Ishikawa (cell line): ENCODE data around the gene CACNA1F.

Experiments used
- CEBPB ChIP-seq: IDR thresholded peaks from 2 replicates; pipeline ENCODE4 v1.6.1; 2012
- EGR1 ChIP-seq: IDR thresholded peaks from 2 replicates; pipeline ENCODE4 v1.6.1; 2012
- EP300 ChIP-seq: IDR thresholded peaks from 2 replicates; pipeline ENCODE4 v1.6.1; 2012; ENCODE audit warnings: borderline replicate concordance
- FOXM1 ChIP-seq: IDR thresholded peaks from 2 replicates; pipeline ENCODE4 v1.6.1; 2012; ENCODE audit warnings: low read depth, borderline replicate concordance
- MAX ChIP-seq: IDR thresholded peaks from 2 replicates; pipeline ENCODE4 v1.6.1; 2012
- RAD21 ChIP-seq: IDR thresholded peaks from 2 replicates; pipeline ENCODE4 v1.6.1; 2012; ENCODE audit warnings: low read depth
- REST ChIP-seq: IDR thresholded peaks from 2 replicates; pipeline ENCODE4 v1.6.1; 2012; ENCODE audit warnings: low read depth, mild to moderate bottlenecking
- TAF1 ChIP-seq: IDR thresholded peaks from 2 replicates; pipeline ENCODE4 v1.6.1; 2012; ENCODE audit warnings: low read depth, mild to moderate bottlenecking
- TEAD4 ChIP-seq: IDR thresholded peaks from 2 replicates; pipeline ENCODE4 v1.6.1; 2012
- USF1 ChIP-seq: IDR thresholded peaks from 2 replicates; pipeline ENCODE4 v1.6.1; 2012
- YY1 ChIP-seq: IDR thresholded peaks from 2 replicates; pipeline ENCODE4 v1.6.1; 2012; ENCODE audit warnings: low read depth
- ZBTB7A ChIP-seq: IDR thresholded peaks from 2 replicates; pipeline ENCODE4 v1.6.1; 2012; ENCODE audit warnings: low read depth

- TF ChIP-seq REST = no peak
- TF ChIP-seq RAD21 = no peak
- no peak for TF ChIP-seq USF1
- no peak for TF ChIP-seq MAX
- no peak for TF ChIP-seq EP300
- no peak for TF ChIP-seq CEBPB
- no peak for TF ChIP-seq ZBTB7A
- no peak for TF ChIP-seq TAF1
- no peak for TF ChIP-seq FOXM1
- no peak for TF ChIP-seq TEAD4
- no peak for TF ChIP-seq YY1
- no peak for TF ChIP-seq EGR1
These were observed 23.5 kb downstream of the CACNA1F start for GRCh38 chrX:49209434-49210251.
